GM19239 (cell line): Measurements from ENCODE around the gene DIP2B.
"Not testable (repeated sequence)": the region's sequence is repeated elsewhere in the genome, so short reads cannot be mapped to it uniquely, and the experiment has no call there.

Experiments used
- DNase-seq: peaks from one replicate; pipeline ENCODE4 v3.0.0; 2011; ENCODE audit warnings: low spot score; ENCODE audit not compliant: insufficient read length
- FAIRE-seq: peaks from 2 replicates; lab custom pipeline; 2011; peaks lifted over from hg19 to GRCh38; lab: Jason Lieb, UNC

DIP2B gene

GRCh38 chr12:50746431-50746830, 241.6 kb downstream of the DIP2B start:
- FAIRE-seq (no peak), DNase-seq (no peak)

- no peak for FAIRE-seq
- no peak for DNase-seq
Measured at GRCh38 chr12:50747817-50748216, 243.0 kb downstream of the DIP2B start.

- no peak for DNase-seq
- FAIRE-seq, result no peak
Measured at GRCh38 chr12:50749459-50749882, 244.7 kb downstream of the DIP2B start.

DNA sequence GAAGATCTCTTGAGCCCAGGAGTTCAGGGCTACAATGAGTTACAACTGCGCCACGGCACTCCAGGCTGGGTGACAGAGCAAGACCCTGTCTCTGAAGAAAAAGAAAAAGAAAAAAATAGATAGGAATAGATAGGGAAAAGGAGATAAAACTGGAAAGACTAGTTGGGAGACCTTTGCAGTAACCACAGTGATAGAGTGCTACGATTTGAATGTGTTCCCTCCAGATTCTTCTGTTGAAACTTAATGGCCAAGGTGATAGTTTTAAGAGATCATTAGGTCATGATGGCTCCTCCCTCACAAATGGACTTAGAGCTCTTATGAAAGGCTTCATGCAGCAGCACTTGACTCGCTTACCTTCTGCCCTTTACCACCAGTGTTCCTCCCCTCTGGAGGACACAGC, 245.6 kb downstream of the DIP2B start:
- DNase-seq, result no peak

GRCh38 chr12:50751948-50752721, 247.3 kb downstream of the DIP2B start:
- FAIRE-seq, result peak; percentile 37
- DNase-seq, result peak; percentile 8

More for the DNA sequence above, 245.6 kb downstream of the DIP2B start:
- FAIRE-seq, result no peak

DNA sequence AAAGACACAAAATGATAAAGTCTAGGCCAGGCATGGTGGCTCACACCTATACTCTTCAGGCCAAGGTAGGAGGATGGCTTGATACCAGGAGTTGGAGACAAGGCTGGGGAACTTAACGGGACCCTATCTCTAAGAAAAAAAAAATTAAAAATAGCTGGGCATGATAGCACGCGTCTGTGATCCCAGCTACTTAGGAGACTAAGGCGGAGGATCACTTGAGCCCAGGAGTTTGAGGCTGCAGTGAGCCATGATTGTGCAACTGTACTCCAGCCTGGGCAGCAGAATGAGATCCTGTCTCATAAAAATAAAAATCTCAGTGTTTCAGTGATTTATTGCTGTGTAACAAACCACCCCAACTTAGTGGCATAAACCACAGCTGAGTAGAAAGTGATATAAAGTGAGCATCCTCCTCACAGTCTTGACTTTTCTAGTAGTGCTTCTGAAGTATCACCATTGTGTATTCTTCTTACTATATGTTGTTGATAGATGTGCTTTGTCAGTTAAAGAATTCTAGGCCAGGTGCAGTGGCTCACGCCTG, 248.5 kb downstream of the DIP2B start:
- DNase-seq (no peak), FAIRE-seq (no peak)

GRCh38 chr12:50763639-50764285, 259.0 kb downstream of the DIP2B start, which contains the start of gene ATF1:
Gene ATF1 (plus strand): TSS chr12:50764101. CDS start chr12:50780146, 16,045 bp downstream.
- peak; percentile 85 for DNase-seq
- FAIRE-seq, result peak; percentile 88

GRCh38 chr12:50764286-50765094, 259.7 kb downstream of the DIP2B start:
- DNase-seq (peak; percentile 40), FAIRE-seq (no peak)

GRCh38 chr12:50765095-50765911, 260.5 kb downstream of the DIP2B start:
- peak; percentile 58 for DNase-seq
- peak; percentile 67 for FAIRE-seq

GRCh38 chr12:50768391-50768790, 263.6 kb downstream of the DIP2B start:
- FAIRE-seq (no peak), DNase-seq (no peak)

GRCh38 chr12:50768813-50769212, 264.0 kb downstream of the DIP2B start:
- not testable (repeated sequence) for DNase-seq, FAIRE-seq

DNA sequence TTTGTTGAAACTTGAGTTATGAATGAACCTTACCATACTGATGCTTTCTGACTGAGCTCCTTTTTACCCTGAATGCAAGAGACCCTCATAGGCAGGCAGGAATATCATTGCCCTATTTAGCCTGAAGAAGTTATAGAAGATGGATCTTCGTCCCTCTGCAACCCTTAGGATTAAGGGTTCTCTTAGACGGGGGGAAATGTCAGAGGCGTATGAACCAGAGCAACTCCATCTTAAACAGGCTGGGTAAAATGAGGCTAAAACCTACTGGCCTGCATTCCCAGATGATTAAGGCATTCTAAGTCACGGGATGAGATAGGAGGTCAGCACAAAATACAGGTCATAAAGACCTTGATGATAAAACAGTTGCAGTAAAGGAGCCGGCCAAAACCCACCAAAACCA, 266.6 kb downstream of the DIP2B start:
- DNase-seq, result no peak
- FAIRE-seq, result no peak

DNA sequence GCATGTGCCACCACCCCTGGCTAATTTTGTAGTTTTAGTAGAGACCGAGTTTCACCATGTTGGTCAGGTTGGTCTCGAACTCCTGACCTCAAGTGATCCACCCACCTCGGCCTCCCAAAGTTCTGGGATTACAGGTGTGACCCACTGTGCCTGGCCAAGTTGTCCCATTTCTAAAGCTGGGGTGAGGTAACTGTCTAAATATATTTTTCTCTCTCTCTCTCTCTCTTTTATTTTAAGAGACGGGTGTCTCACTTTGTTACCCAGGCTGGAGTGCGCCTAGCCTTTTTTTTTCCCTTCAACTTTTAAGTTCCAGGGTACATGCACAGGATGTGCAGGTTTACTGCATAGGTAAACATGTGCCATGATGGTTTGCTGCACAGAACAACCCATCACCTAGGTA, 267.7 kb downstream of the DIP2B start:
- no peak for DNase-seq
- no peak for FAIRE-seq

GRCh38 chr12:50772877-50773276, 268.1 kb downstream of the DIP2B start:
- DNase-seq, result no peak
- FAIRE-seq, result no peak

GRCh38 chr12:50775251-50775650, 270.5 kb downstream of the DIP2B start:
- FAIRE-seq, result no peak
- DNase-seq, result no peak

- DNase-seq, result no peak
- FAIRE-seq, result no peak
Measured at GRCh38 chr12:50776749-50777728, 272.3 kb downstream of the DIP2B start.

DNA sequence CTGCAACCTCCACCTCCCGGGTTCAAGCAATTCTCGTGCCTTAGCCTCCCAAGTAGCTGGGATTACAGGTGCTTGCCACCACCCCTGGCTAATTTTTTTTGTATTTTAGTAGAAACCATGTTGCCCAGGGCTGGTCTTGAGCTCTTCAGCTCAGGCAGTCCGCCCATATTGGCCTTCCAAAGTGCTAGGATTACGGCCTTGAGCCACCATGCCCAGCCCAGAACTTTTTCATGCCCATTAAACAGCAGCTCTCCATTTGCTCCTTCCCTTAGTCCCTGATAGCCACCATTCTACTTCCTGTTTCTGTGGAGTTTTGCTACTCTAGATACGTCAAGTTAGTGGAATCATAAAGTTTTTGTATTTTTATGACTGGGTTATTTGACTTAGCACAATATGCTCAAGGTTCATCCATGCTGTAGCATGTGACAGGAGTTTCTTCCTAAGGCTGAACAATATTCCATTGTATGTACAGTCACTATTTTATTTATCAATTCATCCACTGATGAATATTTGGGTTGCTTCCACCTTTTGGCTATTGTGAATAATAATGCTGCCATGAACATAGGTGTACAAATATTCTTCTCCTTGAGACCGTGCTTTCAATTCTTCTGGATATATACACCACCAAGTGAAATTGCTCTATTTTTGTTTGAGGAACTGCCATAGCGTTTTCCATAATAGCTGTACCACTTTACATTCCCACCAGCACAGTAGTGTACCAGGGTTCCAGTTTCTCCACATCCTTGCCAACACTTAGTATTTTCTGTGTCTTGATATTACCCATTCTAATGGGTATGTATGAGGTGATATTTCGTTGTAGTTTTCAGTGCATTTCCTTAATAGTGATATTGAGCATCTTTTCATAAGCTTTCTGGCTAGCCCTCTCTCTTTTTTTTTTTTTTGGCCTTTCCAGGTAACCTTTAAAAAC, 274.1 kb downstream of the DIP2B start:
- DNase-seq, result no peak
- FAIRE-seq, result no peak
